HL-60 (cell line): ENCODE data around the gene HSD17B12.
A peak's percentile ranks its signal among the peaks of the same experiment; 100 is the strongest.

Experiments used
- TF ChIP-seq, protein P1 (sequence below): IDR thresholded peaks from one replicate; pipeline ENCODE4 v1.5.1; 2011; ENCODE audit warnings: low read length, control low read depth, inconsistent platforms; ENCODE audit not compliant: insufficient read depth
- TF ChIP-seq, protein P2 (sequence below): IDR thresholded peaks from 2 replicates; pipeline ENCODE4 v1.6.1; 2012; ENCODE audit warnings: low read depth; ENCODE audit not compliant: insufficient replicate concordance

DNA sequence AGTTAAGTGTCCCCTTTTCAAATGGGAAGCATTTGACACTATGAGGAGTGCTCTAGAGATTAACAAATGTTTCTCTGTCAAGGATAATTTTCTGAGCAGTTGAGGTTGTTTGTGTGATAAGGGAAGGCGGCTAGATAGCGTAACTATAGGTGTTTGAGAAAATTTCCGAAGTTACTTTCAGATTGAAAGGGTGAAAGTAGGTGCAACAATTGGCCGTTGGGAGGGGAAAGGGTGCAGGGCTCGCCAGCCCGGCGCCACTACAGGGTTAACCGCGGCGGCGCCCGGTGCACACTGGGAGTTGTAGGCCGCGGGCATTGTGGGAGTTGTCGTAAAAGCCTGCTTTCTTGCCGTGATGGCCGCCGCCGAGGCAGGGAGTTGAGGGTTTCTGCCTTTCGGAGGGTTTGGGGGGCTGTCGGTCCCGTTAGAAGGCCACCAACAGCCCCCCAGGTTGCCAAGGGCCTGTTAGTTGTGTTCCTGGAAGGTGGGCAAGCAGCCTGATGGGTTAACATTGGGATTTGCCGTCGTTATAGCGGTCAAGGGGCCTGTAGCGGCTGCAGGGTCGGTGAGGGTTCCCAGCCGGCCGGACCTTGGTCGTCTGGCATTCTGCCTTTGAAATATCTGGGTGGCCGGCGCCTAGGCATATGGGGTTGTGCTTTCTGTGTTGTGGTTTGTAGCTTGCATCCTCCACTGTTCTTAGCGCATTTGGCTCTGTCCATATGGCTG is 36.5 kb upstream of the HSD17B12 start:
- TF ChIP-seq, protein P1, sequence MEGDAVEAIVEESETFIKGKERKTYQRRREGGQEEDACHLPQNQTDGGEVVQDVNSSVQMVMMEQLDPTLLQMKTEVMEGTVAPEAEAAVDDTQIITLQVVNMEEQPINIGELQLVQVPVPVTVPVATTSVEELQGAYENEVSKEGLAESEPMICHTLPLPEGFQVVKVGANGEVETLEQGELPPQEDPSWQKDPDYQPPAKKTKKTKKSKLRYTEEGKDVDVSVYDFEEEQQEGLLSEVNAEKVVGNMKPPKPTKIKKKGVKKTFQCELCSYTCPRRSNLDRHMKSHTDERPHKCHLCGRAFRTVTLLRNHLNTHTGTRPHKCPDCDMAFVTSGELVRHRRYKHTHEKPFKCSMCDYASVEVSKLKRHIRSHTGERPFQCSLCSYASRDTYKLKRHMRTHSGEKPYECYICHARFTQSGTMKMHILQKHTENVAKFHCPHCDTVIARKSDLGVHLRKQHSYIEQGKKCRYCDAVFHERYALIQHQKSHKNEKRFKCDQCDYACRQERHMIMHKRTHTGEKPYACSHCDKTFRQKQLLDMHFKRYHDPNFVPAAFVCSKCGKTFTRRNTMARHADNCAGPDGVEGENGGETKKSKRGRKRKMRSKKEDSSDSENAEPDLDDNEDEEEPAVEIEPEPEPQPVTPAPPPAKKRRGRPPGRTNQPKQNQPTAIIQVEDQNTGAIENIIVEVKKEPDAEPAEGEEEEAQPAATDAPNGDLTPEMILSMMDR = no peak
- TF ChIP-seq, protein P2, sequence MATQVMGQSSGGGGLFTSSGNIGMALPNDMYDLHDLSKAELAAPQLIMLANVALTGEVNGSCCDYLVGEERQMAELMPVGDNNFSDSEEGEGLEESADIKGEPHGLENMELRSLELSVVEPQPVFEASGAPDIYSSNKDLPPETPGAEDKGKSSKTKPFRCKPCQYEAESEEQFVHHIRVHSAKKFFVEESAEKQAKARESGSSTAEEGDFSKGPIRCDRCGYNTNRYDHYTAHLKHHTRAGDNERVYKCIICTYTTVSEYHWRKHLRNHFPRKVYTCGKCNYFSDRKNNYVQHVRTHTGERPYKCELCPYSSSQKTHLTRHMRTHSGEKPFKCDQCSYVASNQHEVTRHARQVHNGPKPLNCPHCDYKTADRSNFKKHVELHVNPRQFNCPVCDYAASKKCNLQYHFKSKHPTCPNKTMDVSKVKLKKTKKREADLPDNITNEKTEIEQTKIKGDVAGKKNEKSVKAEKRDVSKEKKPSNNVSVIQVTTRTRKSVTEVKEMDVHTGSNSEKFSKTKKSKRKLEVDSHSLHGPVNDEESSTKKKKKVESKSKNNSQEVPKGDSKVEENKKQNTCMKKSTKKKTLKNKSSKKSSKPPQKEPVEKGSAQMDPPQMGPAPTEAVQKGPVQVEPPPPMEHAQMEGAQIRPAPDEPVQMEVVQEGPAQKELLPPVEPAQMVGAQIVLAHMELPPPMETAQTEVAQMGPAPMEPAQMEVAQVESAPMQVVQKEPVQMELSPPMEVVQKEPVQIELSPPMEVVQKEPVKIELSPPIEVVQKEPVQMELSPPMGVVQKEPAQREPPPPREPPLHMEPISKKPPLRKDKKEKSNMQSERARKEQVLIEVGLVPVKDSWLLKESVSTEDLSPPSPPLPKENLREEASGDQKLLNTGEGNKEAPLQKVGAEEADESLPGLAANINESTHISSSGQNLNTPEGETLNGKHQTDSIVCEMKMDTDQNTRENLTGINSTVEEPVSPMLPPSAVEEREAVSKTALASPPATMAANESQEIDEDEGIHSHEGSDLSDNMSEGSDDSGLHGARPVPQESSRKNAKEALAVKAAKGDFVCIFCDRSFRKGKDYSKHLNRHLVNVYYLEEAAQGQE = peak; percentile 30
